ENCODE data around the gene DUSP18.
A peak's percentile ranks its signal among the peaks of the same experiment; 100 is the strongest.
"Not testable (repeated sequence)": the region's sequence is repeated elsewhere in the genome, so short reads cannot be mapped to it uniquely, and the experiment has no call there.

Gene DUSP18

DNA sequence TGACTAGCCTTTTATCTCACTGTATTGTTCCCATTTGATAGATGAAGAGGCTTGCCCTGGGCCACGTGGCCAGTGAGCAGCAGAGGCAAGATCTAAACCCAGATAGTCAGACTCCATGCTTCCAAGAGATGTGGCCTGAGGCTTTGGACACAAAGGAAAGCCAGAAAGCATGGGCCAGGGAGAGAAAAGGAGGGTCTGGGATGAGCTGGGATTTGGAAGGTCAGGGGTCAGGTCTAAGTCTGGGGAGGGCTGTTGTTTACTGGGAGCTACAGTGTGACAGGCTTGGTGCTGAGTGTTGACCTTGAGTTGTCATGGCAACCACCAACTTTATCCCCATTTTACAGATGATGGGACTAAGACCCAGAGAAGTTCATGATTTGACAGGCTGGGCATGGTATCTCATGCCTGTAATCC lies 30.0 kb downstream of the DUSP18 start:
- H3K36me3 ChIP-seq (ENCODE audit: control insufficient read depth, insufficient read depth, low read length), result no peaks in the 10 kb centered on the region
- H3K27ac ChIP-seq (ENCODE audit: low read depth, low read length), result no peak overlapping the region
- H3K4me3 ChIP-seq (ENCODE audit: low read depth, low read length), result no peak overlapping the region
- no peak overlapping the region for H3K9ac ChIP-seq (ENCODE audit: low read length)
- peaks cover 13% of the 10 kb centered on the region for H3K4me1 ChIP-seq (ENCODE audit: control insufficient read depth, insufficient read depth, low read length)
- H3K9me3 ChIP-seq (ENCODE audit: control insufficient read depth, insufficient read depth, low read depth, low read length), result peaks cover 2% of the 10 kb centered on the region; the same call in 1 of the 2 replicates
- H3K27me3 ChIP-seq (ENCODE audit: control insufficient read depth, insufficient read depth, low read length), result peaks cover 7% of the 10 kb centered on the region; the same call in 1 of the 2 replicates

DNA sequence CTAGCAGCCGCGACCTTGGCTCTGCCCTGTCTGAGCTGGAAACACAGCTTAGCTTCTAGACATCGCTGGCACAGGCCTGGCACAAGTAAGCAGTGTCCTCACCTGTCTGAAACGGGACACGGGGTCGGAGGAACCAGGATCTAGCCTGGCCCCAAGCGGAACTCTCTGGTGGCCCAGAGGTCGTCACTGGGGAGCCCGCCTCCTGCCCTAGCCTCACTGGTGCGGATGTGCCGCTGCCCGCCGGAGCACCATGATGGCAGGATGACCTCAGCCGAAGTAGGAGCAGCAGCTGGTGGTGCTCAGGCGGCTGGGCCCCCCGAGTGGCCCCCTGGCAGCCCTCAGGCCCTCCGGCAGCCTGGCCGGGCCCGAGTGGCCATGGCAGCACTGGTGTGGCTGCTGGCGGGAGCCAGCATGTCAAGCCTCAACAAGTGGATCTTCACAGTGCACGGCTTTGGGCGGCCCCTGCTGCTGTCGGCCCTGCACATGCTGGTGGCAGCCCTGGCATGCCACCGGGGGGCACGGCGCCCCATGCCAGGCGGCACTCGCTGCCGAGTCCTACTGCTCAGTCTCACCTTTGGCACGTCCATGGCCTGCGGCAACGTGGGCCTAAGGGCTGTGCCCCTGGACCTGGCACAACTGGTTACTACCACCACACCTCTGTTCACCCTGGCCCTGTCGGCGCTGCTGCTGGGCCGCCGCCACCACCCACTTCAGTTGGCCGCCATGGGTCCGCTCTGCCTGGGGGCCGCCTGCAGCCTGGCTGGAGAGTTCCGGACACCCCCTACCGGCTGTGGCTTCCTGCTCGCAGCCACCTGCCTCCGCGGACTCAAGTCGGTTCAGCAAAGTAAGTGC lies 31.2 kb downstream of the DUSP18 start:
- peak overlapping the region; percentile 66 for H3K4me3 ChIP-seq (ENCODE audit: low read depth, low read length)
- H3K27me3 ChIP-seq (ENCODE audit: control insufficient read depth, insufficient read depth, low read length), result peaks cover 7% of the 10 kb centered on the region; the same call in 1 of the 2 replicates
- H3K4me1 ChIP-seq (ENCODE audit: control insufficient read depth, insufficient read depth, low read length), result peaks cover 13% of the 10 kb centered on the region
- H3K9ac ChIP-seq (ENCODE audit: low read length), result peak overlapping the region; percentile 64
- no peaks in the 10 kb centered on the region for H3K36me3 ChIP-seq (ENCODE audit: control insufficient read depth, insufficient read depth, low read length)
- H3K9me3 ChIP-seq (ENCODE audit: control insufficient read depth, insufficient read depth, low read depth, low read length), result peaks cover 2% of the 10 kb centered on the region; the same call in 1 of the 2 replicates
- H3K27ac ChIP-seq (ENCODE audit: low read depth, low read length), result no peak overlapping the region

DNA sequence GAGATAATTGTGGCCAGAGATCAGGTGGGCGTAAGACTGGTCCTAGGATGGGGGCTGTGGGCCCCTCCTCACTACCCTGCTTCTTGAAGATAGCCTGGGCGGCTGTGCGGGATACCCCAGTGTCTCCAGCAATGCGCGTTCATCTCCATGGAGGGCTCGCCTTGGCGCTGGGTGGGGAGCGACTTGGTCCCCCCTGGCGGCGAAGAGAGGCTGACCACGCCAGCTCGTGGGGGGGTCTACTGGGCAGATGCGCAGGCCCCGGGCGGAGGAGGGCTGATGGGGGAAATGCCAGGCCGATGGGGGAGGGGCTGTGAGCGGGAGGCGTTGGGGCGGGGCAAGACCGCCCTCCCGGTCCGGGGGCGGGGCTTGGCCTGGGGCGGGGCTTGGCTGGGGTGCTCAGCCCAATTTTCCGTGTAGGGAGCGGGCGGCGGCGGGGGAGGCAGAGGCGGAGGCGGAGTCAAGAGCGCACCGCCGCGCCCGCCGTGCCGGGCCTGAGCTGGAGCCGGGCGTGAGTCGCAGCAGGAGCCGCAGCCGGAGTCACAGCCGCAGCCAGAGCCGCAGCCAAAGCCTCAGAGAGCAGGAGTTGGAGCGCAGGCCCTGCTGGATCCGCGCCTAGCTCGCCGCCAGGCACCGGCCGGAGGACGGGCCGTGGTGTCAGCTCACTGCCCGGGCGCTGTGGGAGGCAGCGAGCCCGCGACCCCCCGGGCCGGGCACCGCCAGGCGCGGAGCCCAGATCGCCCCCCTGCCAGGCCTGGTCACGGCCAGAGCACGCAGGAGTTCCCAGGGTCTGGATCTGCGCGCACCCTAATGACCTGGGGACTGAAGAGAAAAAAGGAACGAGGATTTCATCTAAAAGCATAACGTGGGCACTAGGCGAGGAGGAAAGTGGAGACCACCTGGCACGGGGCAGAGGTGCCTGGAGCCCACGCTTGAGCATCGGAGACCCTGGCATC lies 32.1 kb downstream of the DUSP18 start, which contains the start of gene SLC35E4:
Gene SLC35E4, plus strand, starts transcription at position 509 of the 953 bp plus-strand sequence. CDS start 670 bp downstream, outside the sequence.
- Histone ChIP-seq H3K9ac (ENCODE audit: low read length) (peak within 1 kb of the TSS; percentile 64), H3K36me3 (ENCODE audit: control insufficient read depth, insufficient read depth, low read length) (no peaks in the 10 kb centered on the region), H3K27me3 (ENCODE audit: control insufficient read depth, insufficient read depth, low read length) (peaks cover 7% of the 10 kb centered on the region; the same call in 1 of the 2 replicates), H3K27ac (ENCODE audit: low read depth, low read length) (no peak within 1 kb of the TSS), H3K4me1 (ENCODE audit: control insufficient read depth, insufficient read depth, low read length) (peaks cover 13% of the 10 kb centered on the region), H3K9me3 (ENCODE audit: control insufficient read depth, insufficient read depth, low read depth, low read length) (peaks cover 2% of the 10 kb centered on the region; the same call in 1 of the 2 replicates), H3K4me3 (ENCODE audit: low read depth, low read length) (peak within 1 kb of the TSS; percentile 66)

DNA sequence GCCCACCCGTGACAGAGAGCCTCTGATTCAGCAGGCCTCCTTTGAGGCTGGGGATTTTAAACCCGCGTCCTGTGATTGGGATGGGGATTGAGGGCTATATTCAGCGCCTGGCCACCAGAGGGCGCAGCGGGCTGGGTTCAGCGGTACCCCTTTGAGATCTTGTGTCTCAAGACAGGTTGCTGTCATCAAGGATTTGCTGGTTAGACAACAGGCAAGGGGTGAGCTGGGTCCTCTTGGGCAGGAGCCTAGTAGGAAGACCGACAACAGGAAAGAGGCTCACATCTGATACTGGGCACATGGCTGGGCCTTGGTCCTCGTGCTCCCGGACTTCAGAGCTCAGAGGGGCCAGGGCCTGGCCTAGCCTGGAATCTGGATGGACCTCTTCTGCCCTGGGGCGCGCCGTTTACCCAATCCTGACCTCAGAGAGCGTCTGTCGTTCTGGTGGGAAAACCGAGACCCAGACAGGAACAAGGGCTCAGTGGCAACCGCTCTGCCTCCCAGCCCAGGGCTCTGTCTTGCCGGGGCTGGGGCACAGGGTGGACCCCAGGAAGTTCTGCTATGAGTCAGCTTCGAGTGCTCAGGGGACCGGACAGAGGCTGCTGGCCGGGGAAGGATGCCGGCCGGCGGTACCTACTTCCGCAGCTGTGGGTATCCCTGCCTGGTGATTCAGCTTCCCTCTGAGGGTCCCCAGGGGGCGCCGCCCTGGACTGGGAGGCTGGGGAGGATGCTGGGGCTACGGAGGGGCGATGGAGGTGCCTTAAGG lies 33.0 kb downstream of the DUSP18 start:
- H3K27ac ChIP-seq (ENCODE audit: low read depth, low read length), result no peak overlapping the region
- H3K27me3 ChIP-seq (ENCODE audit: control insufficient read depth, insufficient read depth, low read length), result peaks cover 7% of the 10 kb centered on the region; the same call in 1 of the 2 replicates
- H3K4me3 ChIP-seq (ENCODE audit: low read depth, low read length), result peak overlapping the region; percentile 66
- H3K9me3 ChIP-seq (ENCODE audit: control insufficient read depth, insufficient read depth, low read depth, low read length), result peaks cover 6% of the 10 kb centered on the region; the same call in 1 of the 2 replicates
- H3K9ac ChIP-seq (ENCODE audit: low read length), result peak overlapping the region; percentile 13
- H3K4me1 ChIP-seq (ENCODE audit: control insufficient read depth, insufficient read depth, low read length), result peaks cover 13% of the 10 kb centered on the region
- H3K36me3 ChIP-seq (ENCODE audit: control insufficient read depth, insufficient read depth, low read length), result no peaks in the 10 kb centered on the region

DNA sequence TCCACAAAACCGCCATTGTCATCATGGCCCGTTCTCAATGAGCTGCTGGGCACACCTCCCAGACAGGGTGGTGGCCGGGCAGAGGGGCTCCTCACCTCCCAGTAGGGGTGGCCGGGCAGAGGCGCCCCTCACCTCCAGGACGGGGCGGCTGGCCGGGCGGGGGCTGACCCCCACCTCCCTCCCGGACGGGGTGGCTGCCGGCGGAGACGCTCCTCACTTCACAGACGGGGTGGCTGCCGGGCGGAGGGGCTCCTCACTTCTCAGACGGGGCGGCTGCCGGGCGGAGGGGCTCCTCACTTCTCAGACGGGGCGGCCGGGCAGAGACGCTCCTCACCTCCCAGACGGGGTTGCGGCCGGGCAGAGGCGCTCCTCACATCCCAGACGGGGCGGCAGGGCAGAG lies 36.2 kb downstream of the DUSP18 start:
- H3K9ac ChIP-seq (ENCODE audit: low read length); H3K27ac ChIP-seq (ENCODE audit: low read depth, low read length); H3K36me3 ChIP-seq (ENCODE audit: control insufficient read depth, insufficient read depth, low read length); H3K9me3 ChIP-seq (ENCODE audit: control insufficient read depth, insufficient read depth, low read depth, low read length); H3K4me3 ChIP-seq (ENCODE audit: low read depth, low read length); H3K27me3 ChIP-seq (ENCODE audit: control insufficient read depth, insufficient read depth, low read length): not testable (repeated sequence)
- H3K4me1 ChIP-seq (ENCODE audit: control insufficient read depth, insufficient read depth, low read length), result peaks cover 10% of the 10 kb centered on the region

DNA sequence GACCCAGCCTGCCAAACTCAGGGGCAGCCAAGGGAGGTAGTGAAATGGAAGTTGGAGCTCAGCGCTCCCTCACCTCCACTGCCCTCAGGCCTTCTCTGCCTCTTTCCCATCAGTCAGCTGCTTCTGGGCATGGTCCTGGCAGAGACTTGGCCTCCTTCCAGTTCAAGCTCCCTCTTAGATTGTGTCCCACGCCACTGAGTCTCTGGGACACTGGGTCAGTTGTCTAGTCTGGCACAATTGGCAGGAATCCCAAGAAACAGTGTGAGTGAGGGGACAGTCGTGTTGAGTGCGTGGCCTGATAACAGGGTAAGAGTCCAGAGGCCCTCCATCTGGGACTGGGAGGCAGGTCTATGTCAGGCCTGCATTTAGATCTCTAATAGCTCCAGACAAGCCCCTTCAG lies 39.2 kb downstream of the DUSP18 start:
- no peaks in the 10 kb centered on the region for H3K4me1 ChIP-seq (ENCODE audit: control insufficient read depth, insufficient read depth, low read length)
- H3K4me3 ChIP-seq (ENCODE audit: low read depth, low read length), result no peak overlapping the region

DNA sequence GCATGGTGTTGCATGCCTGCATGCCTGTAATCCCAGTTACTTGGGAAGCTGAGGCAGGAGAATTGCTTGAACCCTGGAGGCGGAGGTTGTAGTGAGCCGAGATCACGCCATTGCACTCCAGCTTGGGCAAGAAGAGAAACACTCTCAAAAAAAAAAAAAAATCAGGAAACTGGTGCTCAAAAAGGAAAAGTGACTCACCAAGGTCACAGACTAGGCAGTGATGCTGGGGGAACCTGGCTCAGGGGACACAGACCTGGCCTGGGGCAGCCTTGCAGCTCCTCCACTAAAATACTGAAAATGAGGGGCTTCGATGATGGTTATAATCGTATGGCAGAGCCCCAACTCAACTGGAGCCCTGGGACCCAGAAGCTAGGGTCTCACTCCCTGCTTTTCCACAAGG lies 40.2 kb downstream of the DUSP18 start:
- no peaks in the 10 kb centered on the region for H3K27me3 ChIP-seq (ENCODE audit: control insufficient read depth, insufficient read depth, low read length)
- H3K4me1 ChIP-seq (ENCODE audit: control insufficient read depth, insufficient read depth, low read length), result no peaks in the 10 kb centered on the region
- H3K9me3 ChIP-seq (ENCODE audit: control insufficient read depth, insufficient read depth, low read depth, low read length), result 0 out of 2 replicates have a peak, but pooled peaks cover 4% of the 10 kb centered on the region
- no peak overlapping the region for H3K9ac ChIP-seq (ENCODE audit: low read length)
- H3K27ac ChIP-seq (ENCODE audit: low read depth, low read length), result no peak overlapping the region
- H3K4me3 ChIP-seq (ENCODE audit: low read depth, low read length), result no peak overlapping the region
- H3K36me3 ChIP-seq (ENCODE audit: control insufficient read depth, insufficient read depth, low read length), result peaks cover 18% of the 10 kb centered on the region

More for the DNA sequence above, 39.2 kb downstream of the DUSP18 start:
- Histone ChIP-seq H3K27ac (ENCODE audit: low read depth, low read length) (no peak overlapping the region), H3K9ac (ENCODE audit: low read length) (no peak overlapping the region), H3K36me3 (ENCODE audit: control insufficient read depth, insufficient read depth, low read length) (peaks cover 10% of the 10 kb centered on the region), H3K9me3 (ENCODE audit: control insufficient read depth, insufficient read depth, low read depth, low read length) (0 out of 2 replicates have a peak, but pooled peaks cover 4% of the 10 kb centered on the region), H3K27me3 (ENCODE audit: control insufficient read depth, insufficient read depth, low read length) (no peaks in the 10 kb centered on the region)

DNA sequence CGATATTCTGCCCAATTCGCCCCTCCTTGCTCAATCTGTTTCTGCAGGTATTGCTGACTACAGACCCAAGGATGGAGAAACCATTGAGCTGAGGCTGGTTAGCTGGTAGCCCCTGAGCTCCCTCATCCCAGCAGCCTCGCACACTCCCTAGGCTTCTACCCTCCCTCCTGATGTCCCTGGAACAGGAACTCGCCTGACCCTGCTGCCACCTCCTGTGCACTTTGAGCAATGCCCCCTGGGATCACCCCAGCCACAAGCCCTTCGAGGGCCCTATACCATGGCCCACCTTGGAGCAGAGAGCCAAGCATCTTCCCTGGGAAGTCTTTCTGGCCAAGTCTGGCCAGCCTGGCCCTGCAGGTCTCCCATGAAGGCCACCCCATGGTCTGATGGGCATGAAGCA lies 41.3 kb downstream of the DUSP18 start:
- Histone ChIP-seq H3K36me3 (ENCODE audit: control insufficient read depth, insufficient read depth, low read length) (peaks cover 25% of the 10 kb centered on the region), H3K27ac (ENCODE audit: low read depth, low read length) (no peak overlapping the region), H3K9me3 (ENCODE audit: control insufficient read depth, insufficient read depth, low read depth, low read length) (0 out of 2 replicates have a peak, but pooled peaks cover 4% of the 10 kb centered on the region), H3K4me3 (ENCODE audit: low read depth, low read length) (no peak overlapping the region), H3K4me1 (ENCODE audit: control insufficient read depth, insufficient read depth, low read length) (no peaks in the 10 kb centered on the region), H3K9ac (ENCODE audit: low read length) (no peak overlapping the region), H3K27me3 (ENCODE audit: control insufficient read depth, insufficient read depth, low read length) (no peaks in the 10 kb centered on the region)

DNA sequence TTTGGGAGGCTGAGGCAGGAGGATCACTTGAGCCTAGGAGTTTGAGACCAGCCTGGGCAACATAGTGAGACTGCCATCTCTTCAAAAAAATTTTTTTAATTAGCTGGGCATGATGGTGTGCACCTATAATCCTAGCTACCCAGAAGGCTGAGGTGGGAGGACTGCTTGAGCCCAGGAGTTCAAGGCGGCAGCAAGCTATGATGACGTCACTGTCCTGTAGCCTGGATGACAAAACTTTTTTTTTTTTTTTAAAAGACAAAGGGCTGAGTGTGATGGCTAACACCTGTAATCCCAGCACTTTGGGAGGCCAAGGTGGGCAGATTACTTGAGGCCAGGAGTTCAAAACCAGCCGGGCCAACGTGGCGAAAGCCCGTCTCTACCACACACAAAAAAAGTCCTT lies 47.8 kb downstream of the DUSP18 start:
- H3K9ac ChIP-seq (ENCODE audit: low read length); H3K27me3 ChIP-seq (ENCODE audit: control insufficient read depth, insufficient read depth, low read length); H3K9me3 ChIP-seq (ENCODE audit: control insufficient read depth, insufficient read depth, low read depth, low read length); H3K4me1 ChIP-seq (ENCODE audit: control insufficient read depth, insufficient read depth, low read length); H3K27ac ChIP-seq (ENCODE audit: low read depth, low read length); H3K4me3 ChIP-seq (ENCODE audit: low read depth, low read length): not testable (repeated sequence)
- H3K36me3 ChIP-seq (ENCODE audit: control insufficient read depth, insufficient read depth, low read length), result peaks cover 63% of the 10 kb centered on the region

DNA sequence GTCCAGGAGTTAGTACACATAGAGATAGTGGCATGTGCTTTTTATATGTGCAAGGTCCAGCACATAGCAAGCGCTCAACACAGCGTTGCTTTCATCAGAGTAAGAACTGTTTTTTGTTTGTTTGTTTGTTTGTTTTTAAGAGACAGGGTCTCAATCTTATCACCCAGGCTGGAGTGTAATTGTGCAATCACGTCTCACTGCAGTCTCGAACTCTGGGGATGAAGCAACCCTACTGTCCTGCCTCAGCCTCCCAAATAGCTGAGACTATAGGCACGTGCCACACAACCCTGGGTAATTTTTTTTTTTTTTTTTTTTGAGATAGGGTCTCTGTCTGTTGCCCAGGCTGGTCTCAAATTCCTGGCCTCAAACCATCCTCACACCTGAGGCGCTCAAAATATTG lies 49.9 kb downstream of the DUSP18 start:
- Histone ChIP-seq H3K36me3 (ENCODE audit: control insufficient read depth, insufficient read depth, low read length) (peaks cover 74% of the 10 kb centered on the region), H3K27ac (ENCODE audit: low read depth, low read length) (no peak overlapping the region), H3K4me3 (ENCODE audit: low read depth, low read length) (no peak overlapping the region), H3K9me3 (ENCODE audit: control insufficient read depth, insufficient read depth, low read depth, low read length) (no peaks in the 10 kb centered on the region), H3K27me3 (ENCODE audit: control insufficient read depth, insufficient read depth, low read length) (no peaks in the 10 kb centered on the region), H3K9ac (ENCODE audit: low read length) (no peak overlapping the region), H3K4me1 (ENCODE audit: control insufficient read depth, insufficient read depth, low read length) (no peaks in the 10 kb centered on the region)

Data from HUES6 (cell line).